RWPE2 (cell line): ENCODE data around the gene SRRM1.

ENCODE experiments used
- ATAC-seq: fragments of 200-7000 bp; cut with Tn5 transposase; 3 replicates; pipeline ENCODE4 v1.9.1; 2021; ENCODE audit warnings: low read depth
- DNase-seq: peaks from one replicate; pipeline ENCODE4 v3.0.0-alpha.2; 2020; ENCODE audit warnings: low spot score
- H3K27ac ChIP-seq: fragments of 450-650 bp; 2 replicates; pipeline ENCODE4 v1.5.1; 2017; ENCODE audit warnings: mild to moderate bottlenecking; ENCODE audit not compliant: poor library complexity, severe bottlenecking
- H3K27me3 ChIP-seq: fragments of 250-450 bp; sonication (Bioruptor Pico); 2 replicates; pipeline ENCODE4 v1.5.1; 2021; ENCODE audit warnings: mild to moderate bottlenecking, moderate library complexity; ENCODE audit not compliant: insufficient read depth, poor library complexity, severe bottlenecking
- H3K36me3 ChIP-seq: fragments of 250-450 bp; sonication (Bioruptor Pico); 2 replicates; pipeline ENCODE4 v1.5.1; 2020; ENCODE audit warnings: low read depth, mild to moderate bottlenecking, moderate library complexity
- H3K4me1 ChIP-seq: fragments of 250-450 bp; sonication (Bioruptor Pico); 2 replicates; pipeline ENCODE4 v1.5.1; 2021; ENCODE audit warnings: mild to moderate bottlenecking, moderate library complexity; ENCODE audit not compliant: insufficient read depth, poor library complexity, severe bottlenecking
- H3K4me3 ChIP-seq: fragments of 250-450 bp; sonication (Bioruptor Pico); 2 replicates; pipeline ENCODE4 v1.5.1; 2021; ENCODE audit warnings: mild to moderate bottlenecking, moderate library complexity; ENCODE audit not compliant: severe bottlenecking
- H3K9me3 ChIP-seq: fragments of 250-450 bp; sonication (Bioruptor Pico); 2 replicates; pipeline ENCODE4 v1.5.1; 2021; ENCODE audit warnings: mild to moderate bottlenecking, moderate library complexity; ENCODE audit not compliant: severe bottlenecking
- TF ChIP-seq, protein P1 (sequence below): fragments of 450-650 bp; IDR thresholded peaks from one replicate; pipeline ENCODE4 v1.5.1; 2017; ENCODE audit warnings: mild to moderate bottlenecking, moderate library complexity; ENCODE audit not compliant: poor library complexity, severe bottlenecking

The SRRM1 gene

DNA sequence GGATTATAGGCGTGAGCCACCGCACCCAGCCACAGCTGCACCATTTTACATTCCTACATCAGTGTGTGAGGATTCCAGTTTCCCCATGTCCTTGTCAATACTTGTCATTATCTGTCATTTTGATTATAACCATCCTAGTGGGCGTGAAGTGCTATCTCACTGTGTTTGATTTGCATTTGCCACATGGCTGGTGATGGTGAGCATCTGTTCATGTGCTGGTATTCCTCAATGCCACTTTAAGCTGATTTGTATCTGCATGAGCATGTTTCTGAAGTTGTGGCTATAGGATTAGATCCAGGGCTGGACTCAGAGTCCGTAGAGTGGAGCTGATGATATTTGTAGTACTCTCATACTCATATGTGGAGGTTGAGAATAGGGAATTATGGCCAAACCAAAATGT is 36.6 kb downstream of the SRRM1 start:
- H3K4me1 ChIP-seq = peaks cover 27% of the 10 kb centered on the region
- ATAC-seq = no peak
- TF ChIP-seq, protein P1, sequence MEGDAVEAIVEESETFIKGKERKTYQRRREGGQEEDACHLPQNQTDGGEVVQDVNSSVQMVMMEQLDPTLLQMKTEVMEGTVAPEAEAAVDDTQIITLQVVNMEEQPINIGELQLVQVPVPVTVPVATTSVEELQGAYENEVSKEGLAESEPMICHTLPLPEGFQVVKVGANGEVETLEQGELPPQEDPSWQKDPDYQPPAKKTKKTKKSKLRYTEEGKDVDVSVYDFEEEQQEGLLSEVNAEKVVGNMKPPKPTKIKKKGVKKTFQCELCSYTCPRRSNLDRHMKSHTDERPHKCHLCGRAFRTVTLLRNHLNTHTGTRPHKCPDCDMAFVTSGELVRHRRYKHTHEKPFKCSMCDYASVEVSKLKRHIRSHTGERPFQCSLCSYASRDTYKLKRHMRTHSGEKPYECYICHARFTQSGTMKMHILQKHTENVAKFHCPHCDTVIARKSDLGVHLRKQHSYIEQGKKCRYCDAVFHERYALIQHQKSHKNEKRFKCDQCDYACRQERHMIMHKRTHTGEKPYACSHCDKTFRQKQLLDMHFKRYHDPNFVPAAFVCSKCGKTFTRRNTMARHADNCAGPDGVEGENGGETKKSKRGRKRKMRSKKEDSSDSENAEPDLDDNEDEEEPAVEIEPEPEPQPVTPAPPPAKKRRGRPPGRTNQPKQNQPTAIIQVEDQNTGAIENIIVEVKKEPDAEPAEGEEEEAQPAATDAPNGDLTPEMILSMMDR = no peak
- no peaks in the 10 kb centered on the region for H3K27me3 ChIP-seq
- no peaks in the 10 kb centered on the region for H3K9me3 ChIP-seq
- no peak for DNase-seq
- H3K4me3 ChIP-seq = no peak overlapping the region
- peaks cover 13% of the 10 kb centered on the region for H3K36me3 ChIP-seq
- H3K27ac ChIP-seq = no peak overlapping the region

DNA sequence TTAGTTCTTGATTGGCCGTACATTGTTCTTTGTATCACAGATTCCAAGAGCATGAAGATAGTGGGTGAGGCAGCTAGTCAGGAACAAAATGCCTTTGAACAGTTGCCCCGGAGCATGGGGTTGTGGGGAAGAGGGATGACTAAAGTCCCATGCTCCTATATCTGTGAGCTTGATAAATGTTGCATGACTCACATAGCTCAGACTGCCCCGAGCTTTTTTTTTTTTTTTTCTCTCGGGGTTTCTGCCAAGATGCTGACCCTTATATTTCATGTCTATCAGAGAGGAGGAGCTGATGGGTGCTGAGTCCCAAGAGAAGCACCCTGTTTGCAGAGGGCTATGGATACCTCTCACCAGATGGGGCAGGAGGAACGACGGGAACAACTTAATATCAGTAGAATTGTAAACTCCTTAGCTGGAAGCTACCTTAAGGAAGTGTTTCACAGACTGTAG is 40.6 kb downstream of the SRRM1 start:
- DNase-seq = peak; percentile 88
- Histone ChIP-seq H3K4me3 (no peak overlapping the region), H3K4me1 (peaks cover 18% of the 10 kb centered on the region), H3K36me3 (no peaks in the 10 kb centered on the region), H3K27me3 (no peaks in the 10 kb centered on the region), H3K9me3 (no peaks in the 10 kb centered on the region), H3K27ac (peak overlapping the region; percentile 94)
- ATAC-seq = peak; percentile 97
- TF ChIP-seq, protein P1 = no peak

DNA sequence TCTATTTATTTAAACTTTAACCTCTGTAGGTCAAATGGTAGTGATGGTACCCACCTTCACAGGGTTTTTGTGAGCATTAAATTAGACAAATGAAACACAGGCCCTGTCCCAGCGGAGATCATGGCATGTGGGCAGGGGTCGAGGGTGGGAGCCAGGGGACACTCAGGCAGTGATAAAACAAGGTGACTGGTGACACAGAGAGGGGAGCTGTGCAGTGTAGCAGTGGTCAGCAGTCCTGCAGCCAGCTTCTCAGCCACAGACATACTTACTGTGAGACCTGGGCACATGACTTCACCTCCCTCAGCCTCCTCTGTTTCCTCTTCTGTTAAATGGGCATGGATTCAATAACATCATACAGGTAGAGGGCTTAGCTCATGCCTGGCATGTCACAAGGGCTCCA is 44.9 kb downstream of the SRRM1 start:
- TF ChIP-seq, protein P1 = no peak
- no peaks in the 10 kb centered on the region for H3K27me3 ChIP-seq
- DNase-seq = no peak
- no peaks in the 10 kb centered on the region for H3K36me3 ChIP-seq
- no peak for ATAC-seq
- H3K4me1 ChIP-seq = peaks cover 9% of the 10 kb centered on the region
- H3K4me3 ChIP-seq = no peak overlapping the region
- no peaks in the 10 kb centered on the region for H3K9me3 ChIP-seq
- no peak overlapping the region for H3K27ac ChIP-seq

DNA sequence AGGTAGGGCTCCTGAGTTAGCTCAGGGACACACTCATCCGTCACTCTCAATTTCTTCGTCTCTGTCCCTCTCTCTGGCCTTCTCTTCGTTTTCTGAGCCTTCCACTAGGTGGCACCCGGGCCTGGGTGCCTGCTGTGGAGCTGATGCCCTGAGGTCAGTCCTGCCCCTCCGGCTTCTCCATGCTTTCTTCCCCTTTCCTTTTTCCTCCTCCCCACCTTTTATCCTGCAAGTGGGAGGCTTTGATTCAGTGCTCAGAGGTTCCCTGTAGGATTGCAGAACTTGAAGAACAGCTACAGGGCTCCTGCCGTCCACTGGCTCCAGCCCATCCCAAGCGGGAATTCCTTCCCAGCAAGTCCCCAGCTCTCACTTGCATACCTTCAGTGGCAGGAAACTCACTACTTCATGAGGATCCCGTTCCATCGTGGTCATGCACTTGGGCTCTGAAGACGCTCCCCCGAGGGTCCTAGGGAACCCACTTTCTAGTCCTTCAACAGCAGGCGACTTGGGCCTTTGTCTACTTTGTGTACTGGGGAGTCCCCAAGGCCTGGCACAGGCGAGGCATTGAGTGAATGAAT is 45.6 kb downstream of the SRRM1 start:
- TF ChIP-seq, protein P1 = peak; percentile 95
- Histone ChIP-seq H3K9me3 (no peaks in the 10 kb centered on the region), H3K27ac (no peak overlapping the region), H3K36me3 (no peaks in the 10 kb centered on the region), H3K4me1 (peaks cover 5% of the 10 kb centered on the region), H3K4me3 (no peak overlapping the region), H3K27me3 (no peaks in the 10 kb centered on the region)
- ATAC-seq = peak; percentile 59
- no peak for DNase-seq

DNA sequence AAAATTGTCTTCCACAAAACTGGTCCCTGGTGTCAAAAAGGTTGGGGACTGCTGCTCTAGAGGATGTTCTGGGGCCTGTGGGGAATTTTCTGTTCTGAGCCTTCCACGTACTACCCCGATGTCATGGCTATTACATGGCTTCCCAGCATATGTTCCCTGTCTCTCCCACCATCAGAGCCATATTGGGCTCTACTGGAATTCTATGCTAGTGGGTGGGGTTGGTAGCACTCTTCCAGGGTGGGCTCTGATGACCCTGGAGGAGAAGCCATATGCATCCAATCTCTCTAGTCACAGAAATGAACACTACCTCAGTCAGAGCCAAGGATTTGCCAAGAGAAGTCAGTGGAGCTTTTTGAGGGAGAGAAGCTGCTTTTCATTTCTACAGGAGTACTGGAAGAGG is 47.9 kb downstream of the SRRM1 start:
- TF ChIP-seq, protein P1 = no peak
- Histone ChIP-seq H3K27ac (no peak overlapping the region), H3K27me3 (no peaks in the 10 kb centered on the region), H3K36me3 (no peaks in the 10 kb centered on the region), H3K4me1 (no peaks in the 10 kb centered on the region), H3K9me3 (no peaks in the 10 kb centered on the region), H3K4me3 (no peak overlapping the region)
- no peak for ATAC-seq
- DNase-seq = no peak
